RCC 7860 (cell line): ENCODE data around the gene APLP1.
"Not testable (repeated sequence)": the region's sequence is repeated elsewhere in the genome, so short reads cannot be mapped to it uniquely, and the experiment has no call there.

Experiments used
- DNase-seq: peaks from one replicate; pipeline ENCODE4 v3.0.0-alpha.2; 2015; ENCODE audit warnings: low spot score
- FAIRE-seq: peaks from 2 replicates; lab custom pipeline; 2012; peaks lifted over from hg19 to GRCh38; lab: Jason Lieb, UNC

The APLP1 gene

DNA sequence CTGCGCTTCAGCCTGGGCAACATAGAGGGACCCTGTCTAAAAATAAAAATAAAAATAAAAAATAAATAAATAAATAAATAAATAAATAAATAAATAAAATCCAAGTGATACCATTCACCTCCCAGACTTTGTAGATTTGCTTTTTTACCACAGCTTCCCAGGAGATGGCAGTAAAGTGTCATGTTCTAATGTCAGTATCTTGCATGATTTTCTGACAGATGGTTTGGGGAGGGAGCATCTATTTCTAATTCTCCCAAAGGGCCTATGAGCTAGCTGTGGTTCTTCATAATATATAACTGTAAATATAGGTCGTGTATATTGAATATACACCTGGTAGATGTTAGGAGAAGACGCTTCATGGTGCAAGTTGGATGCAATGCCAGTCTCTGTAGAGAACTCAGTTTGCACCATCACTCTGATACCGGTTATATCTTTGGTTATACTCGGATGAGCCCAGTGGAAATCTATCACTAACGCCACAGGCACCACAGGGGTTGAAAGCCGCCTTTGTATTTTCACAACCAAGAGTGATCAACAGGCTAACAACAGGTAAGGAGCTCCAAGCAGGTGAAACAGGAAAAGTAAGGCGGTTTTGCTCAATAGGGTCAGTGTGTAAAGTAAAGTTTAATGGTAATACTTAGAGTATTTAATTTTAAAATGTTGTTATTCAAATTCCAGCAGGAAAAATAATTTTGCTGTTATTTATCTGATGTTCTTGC, 13.9 kb downstream of the APLP1 start:
- FAIRE-seq (peak; percentile 70), DNase-seq (peak; percentile 35)

- no peak for DNase-seq
- FAIRE-seq: no peak
These were observed 15.5 kb downstream of the APLP1 start for GRCh38 chr19:35883882-35884281.

GRCh38 chr19:35885225-35885738, 16.9 kb downstream of the APLP1 start:
- no peak for DNase-seq
- FAIRE-seq: no peak

GRCh38 chr19:35885904-35886303, 17.5 kb downstream of the APLP1 start:
- DNase-seq (no peak), FAIRE-seq (no peak)

GRCh38 chr19:35887197-35887596, 18.8 kb downstream of the APLP1 start:
- FAIRE-seq: no peak
- DNase-seq: no peak

GRCh38 chr19:35888398-35888797, 20.0 kb downstream of the APLP1 start:
- DNase-seq (no peak), FAIRE-seq (no peak)

GRCh38 chr19:35889370-35890112, 21.2 kb downstream of the APLP1 start:
- no peak for DNase-seq
- no peak for FAIRE-seq

- DNase-seq: no peak
- FAIRE-seq: no peak
These were observed 21.8 kb downstream of the APLP1 start for GRCh38 chr19:35890113-35890650.

- not testable (repeated sequence) for DNase-seq, FAIRE-seq
These were observed 23.4 kb downstream of the APLP1 start for GRCh38 chr19:35891819-35892218.

DNA sequence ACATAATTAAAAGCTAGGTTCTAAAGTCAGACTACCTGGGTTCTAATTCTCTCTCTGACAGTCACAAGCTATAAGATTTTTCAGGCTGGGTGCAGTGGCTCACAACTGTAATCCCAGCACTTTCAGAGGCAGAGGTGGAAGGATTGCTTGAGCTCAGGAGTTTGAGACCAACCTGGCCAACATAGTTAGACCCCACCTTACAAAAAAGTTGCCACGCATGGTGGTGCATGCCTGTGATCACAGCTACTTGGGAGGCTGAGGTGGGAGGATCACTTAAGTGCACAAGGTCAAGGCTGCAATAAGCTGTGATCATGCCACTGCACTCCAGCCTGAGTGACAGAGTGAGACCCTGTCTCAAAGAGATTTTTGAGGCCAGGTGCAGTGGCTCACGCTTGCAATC, 26.0 kb downstream of the APLP1 start:
- no peak for FAIRE-seq
- DNase-seq: no peak

GRCh38 chr19:35895911-35896642, 27.7 kb downstream of the APLP1 start:
- FAIRE-seq (no peak), DNase-seq (no peak)

DNA sequence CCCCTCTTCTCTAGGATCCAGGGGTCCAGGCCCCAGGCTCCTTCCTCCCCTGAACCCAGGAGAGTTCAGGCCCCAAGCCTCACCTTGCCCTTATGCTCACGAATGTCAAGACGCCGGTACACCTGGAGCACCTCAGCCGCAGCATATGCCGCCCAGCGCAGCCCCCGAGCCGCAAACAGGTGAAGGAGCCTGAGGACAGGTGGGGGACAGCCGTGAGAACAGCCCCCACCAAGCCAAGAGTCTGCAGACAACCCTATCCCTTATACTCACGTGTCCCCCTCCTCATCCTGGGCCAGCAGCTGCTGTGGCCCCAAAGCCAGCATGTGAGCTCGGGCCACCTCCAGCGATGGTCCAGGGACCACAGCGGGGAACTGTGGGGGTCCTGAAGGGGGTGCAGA, 28.3 kb downstream of the APLP1 start:
- FAIRE-seq (no peak), DNase-seq (no peak)

DNA sequence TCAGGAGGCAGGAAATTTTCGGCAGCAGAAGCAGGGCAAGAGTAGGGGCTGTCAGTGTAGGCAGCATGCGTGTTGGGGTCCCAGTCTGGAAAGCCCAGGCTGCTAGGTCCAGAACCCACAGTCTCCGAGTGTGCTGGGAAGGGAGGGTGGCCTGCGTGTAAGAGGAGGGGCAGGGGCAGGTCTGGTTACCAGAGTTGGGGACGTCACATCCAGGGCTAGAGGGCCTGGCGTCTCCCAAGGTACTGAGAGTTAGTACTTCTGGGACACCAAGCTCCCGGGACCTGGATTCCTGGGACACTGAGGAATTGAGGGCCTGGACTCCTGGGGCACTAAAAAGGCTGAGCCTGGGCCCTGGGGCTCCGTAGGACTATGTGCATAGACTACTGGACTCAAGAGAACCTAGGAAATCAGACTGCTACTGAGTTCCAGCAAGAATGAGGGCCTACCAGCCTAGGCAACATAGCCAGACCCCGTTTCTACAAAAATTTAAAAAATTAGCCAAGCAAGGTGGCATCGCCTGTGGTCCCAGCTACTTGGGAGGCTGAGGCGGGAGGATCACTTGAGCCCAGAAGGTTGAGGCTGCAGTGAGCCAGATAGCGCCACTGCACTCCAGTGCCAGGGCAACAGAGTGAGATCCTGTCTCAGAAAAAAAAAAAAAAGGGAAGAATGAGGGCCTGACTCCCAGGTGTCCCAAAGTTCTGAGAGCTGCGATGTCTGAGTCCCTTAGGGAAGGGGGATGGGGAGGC, 29.5 kb downstream of the APLP1 start:
- FAIRE-seq (no peak), DNase-seq (no peak)

- FAIRE-seq (no peak), DNase-seq (no peak)
These were observed 30.1 kb downstream of the APLP1 start for GRCh38 chr19:35898499-35898809.

- peak; percentile 57 for DNase-seq
- FAIRE-seq: peak; percentile 53
These were observed 31.3 kb downstream of the APLP1 start for GRCh38 chr19:35899547-35900214.

DNA sequence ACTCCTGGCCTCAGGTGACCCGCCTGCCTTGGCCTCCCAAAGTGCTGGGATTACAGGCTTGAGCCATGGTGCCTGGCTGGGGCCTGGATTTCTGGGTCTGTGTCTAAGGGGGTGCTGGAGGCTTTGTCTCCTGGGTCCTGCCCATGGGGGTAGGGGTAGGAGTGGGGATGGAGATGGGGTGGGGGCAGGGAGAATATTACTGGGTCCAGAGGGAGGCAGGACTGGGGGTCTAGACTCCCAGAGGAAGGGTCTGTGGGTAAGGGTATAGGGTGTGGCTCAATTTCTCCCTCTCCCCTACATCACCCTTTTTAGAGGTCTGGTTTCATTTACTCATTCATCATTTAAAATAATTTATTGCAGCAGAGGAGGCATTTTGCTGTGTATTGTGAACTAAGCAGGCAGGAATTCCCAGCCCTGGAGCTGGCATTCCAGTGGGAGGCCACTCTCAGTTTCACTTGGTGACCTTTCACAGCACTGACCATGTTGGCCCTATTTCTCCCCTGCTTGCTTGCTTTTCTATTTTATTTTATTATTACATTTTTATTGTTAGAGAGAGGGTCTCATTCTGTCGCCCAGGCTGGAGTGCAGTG, 32.8 kb downstream of the APLP1 start:
- DNase-seq (peak; percentile 48), FAIRE-seq (no peak)

DNA sequence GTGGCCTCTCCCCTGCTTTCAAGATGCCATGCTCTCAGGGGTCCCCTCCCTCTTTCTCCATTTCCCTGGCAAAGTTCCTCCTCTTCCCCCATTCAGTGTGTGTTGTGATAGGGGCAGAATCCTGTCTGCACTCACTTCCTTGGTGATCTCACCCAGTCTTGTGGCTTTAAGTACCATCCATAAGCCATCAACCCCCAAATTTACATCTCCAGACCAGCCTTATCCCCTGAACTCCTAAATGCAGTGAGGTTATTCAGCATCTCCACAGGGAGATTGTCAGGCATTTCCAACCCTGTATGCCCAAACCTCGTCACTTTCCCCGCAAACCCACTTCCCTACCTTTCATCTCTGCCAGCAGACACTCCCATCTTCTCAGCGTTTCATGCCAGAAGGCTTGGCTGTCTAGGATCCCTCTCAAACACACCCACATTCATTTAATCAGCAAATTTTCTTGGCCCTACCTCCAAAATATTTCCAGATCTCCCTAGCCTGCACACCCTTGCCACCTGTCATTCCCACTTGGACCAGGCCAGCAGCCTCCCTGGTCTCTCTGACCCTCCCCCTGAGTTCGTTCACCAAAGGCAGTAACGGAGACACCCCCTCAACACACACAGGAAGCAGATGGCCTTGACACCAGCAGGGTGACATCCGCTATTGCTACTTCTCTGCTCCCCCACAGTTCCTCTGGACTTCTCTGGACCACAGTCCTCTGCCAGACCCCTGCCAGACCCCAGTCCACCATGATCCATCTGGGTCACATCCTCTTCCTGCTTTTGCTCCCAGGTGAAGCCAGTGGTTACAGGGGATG, 33.7 kb downstream of the APLP1 start, which contains the start of gene HCST:
HCST (plus strand) TSS at position 676 of the 808 bp plus-strand sequence; CDS start at position 741, 65 bp downstream.
- FAIRE-seq (no peak), DNase-seq (peak; percentile 15)

DNA sequence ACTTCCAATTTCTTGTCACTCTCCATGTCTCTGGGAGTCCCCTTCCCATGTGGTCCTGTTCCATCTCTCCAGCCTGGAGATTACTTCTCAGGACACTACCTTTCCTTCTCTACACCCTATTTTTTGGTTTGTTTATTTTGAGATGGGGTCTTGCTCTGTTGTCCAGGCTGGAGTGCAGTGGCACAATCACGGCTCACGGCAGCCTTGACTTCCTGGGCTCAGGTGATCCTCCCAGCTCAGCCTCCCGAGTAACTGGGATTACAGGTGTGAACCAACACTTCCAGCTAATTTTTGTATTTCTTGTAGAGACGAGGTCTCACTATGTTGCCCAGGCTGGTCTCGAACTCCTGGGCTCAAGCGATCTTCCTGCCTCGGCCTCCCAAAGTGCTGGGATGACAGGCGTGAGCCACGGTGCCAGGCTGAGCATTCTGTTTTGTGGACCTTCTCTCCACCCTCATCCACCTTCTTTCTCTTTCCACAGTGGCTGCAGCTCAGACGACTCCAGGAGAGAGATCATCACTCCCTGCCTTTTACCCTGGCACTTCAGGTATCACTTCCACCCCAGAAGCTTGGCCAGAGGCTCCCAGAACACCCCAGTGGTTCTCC, 34.6 kb downstream of the APLP1 start:
- DNase-seq (no peak), FAIRE-seq (no peak)
